ENCODE measurements around the gene HS6ST1. TPM values are rescaled to one million over a fixed set of nuclear protein-coding genes. Genes with fewer than 3 reads are reported as not detected.

Gene HS6ST1
- total and polyA plus RNA-seq, 2 donors (not counting 1 experiment from before 2014, with no cell fraction given), result 7.8 to 22.7 TPM

DNA sequence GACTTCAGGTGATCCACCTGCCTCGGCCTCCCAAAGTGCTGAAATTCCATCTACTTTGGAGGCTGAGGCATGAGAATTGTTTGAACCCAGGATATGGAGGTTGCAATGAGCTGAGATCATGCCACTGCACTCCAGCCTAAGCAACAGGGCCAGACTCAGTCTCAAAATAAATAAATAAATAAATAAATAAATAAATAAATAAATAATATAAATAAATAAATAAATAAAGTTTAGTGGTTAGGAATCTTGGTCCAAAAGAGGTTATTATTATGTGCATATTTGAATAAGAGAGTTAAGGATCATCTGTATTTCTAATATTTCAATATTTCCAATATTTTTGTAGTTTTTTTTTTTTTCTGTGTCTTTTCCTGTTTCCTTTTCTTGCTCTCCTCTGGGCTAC is 90.8 kb downstream of the HS6ST1 start:
- Histone ChIP-seq H3K4me2 (replicated peaks; ENCODE audit: low read depth, low read length, poor library complexity, severe bottlenecking) (no peak overlapping the region), H3K79me2 (ENCODE audit: control insufficient read depth, insufficient read depth, low read length) (no peaks in the 10 kb centered on the region), H3K27ac (ENCODE audit: low read length in 2 of 2) (no peak overlapping the region), H3K9me3 (ENCODE audit: control extremely low read depth in 1 of 3, control insufficient read depth in 2 of 3, insufficient read depth in 1 of 3, low read length in 2 of 3) (peaks cover 0 to 5% (median 0%) of the 10 kb centered on the region in 3 donors), H3K27me3 (replicated peaks in 1 of 4; ENCODE audit: control extremely low read depth in 1 of 4, control insufficient read depth in 3 of 4, insufficient read depth in 4 of 4, low read length in 3 of 4) (peaks cover 0 to 9% (median 3%) of the 10 kb centered on the region in 4 experiments), H3K4me1 (ENCODE audit: control insufficient read depth in 2 of 2, insufficient read depth in 2 of 2, low read length in 2 of 2) (peaks cover 4% of the 10 kb centered on the region in 2 donors), H4K20me1 (ENCODE audit: control insufficient read depth, insufficient read depth, low read length, poor library complexity, severe bottlenecking) (no peaks in the 10 kb centered on the region), H2AFZ (ENCODE audit: insufficient read depth, low read depth, low read length, poor library complexity, severe bottlenecking) (no peak overlapping the region), H3K36me3 (replicated peaks in 1 of 2; ENCODE audit: control extremely low read depth in 1 of 2, control insufficient read depth in 1 of 2, extremely low read depth in 1 of 2, insufficient read depth in 2 of 2, low read length in 1 of 2) (no peaks in the 10 kb centered on the region), H3K4me3 (ENCODE audit: control extremely low read depth in 1 of 5, extremely low read depth in 1 of 5, insufficient read depth in 1 of 5, low read depth in 2 of 5, low read length in 4 of 5) (no peak overlapping the region), H3K9ac (ENCODE audit: low read length) (no peak overlapping the region)
- Mint-ChIP-seq H3K27me3 (peaks cover 6% of the 10 kb centered on the region), H3K4me3 (no peak overlapping the region), H3K4me1 (no peaks in the 10 kb centered on the region), H3K9me3 (ENCODE audit: insufficient read depth) (no peaks in the 10 kb centered on the region), H3K27ac (no peak overlapping the region)
- ATAC-seq (ENCODE audit: low read depth) (no peak), DNase-seq (no peak)
- POLR2A ChIA-PET, result no interaction called here
- intact Hi-C loops (cut with micrococcal nuclease), result no loop called here
- no peak for TF ChIP-seq EZH2 (IDR thresholded peaks at IDR 0.05; ENCODE audit: borderline replicate concordance, insufficient read depth, low read depth, low read length, poor library complexity, severe bottlenecking)
- TF ChIP-seq, protein P1, sequence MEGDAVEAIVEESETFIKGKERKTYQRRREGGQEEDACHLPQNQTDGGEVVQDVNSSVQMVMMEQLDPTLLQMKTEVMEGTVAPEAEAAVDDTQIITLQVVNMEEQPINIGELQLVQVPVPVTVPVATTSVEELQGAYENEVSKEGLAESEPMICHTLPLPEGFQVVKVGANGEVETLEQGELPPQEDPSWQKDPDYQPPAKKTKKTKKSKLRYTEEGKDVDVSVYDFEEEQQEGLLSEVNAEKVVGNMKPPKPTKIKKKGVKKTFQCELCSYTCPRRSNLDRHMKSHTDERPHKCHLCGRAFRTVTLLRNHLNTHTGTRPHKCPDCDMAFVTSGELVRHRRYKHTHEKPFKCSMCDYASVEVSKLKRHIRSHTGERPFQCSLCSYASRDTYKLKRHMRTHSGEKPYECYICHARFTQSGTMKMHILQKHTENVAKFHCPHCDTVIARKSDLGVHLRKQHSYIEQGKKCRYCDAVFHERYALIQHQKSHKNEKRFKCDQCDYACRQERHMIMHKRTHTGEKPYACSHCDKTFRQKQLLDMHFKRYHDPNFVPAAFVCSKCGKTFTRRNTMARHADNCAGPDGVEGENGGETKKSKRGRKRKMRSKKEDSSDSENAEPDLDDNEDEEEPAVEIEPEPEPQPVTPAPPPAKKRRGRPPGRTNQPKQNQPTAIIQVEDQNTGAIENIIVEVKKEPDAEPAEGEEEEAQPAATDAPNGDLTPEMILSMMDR (IDR thresholded peaks at IDR 0.05), result no peak
- WGBS (ENCODE audit: insufficient coverage), result 89% methylated on average over 1 of the region's 1 CpG
- CTCF ChIA-PET, result no interaction called here

DNA sequence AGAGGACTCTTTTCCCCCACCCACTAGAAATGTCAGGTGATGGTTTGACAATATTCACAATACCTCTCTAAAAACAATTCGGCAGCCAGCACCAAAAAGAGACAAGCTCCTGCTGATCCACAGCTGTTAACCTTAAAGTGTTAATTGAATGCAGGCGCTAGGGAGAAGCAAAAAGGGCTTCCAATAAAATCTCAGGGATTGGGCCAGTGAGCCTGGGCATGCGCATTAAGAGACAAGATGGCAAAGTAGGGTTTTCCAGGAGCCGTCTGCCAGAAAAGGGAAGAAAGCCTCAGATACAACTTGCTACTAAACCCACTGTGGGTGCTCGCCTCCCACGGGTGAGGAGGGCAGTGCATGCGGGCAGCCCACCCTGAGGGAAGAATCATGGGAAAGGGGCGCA is 98.8 kb downstream of the HS6ST1 start:
- 95% methylated on average over 2 of the region's 8 CpGs for WGBS (ENCODE audit: insufficient coverage)
- H3K9me3 ChIP-seq (ENCODE audit: control extremely low read depth in 1 of 3, control insufficient read depth in 2 of 3, insufficient read depth in 1 of 3, low read length in 2 of 3), result no peaks in the 10 kb centered on the region
- Mint-ChIP-seq H3K27me3 (no peaks in the 10 kb centered on the region), H3K27ac (no peak overlapping the region), H3K4me1 (peaks cover 3% of the 10 kb centered on the region), H3K4me3 (no peak overlapping the region), H3K9me3 (ENCODE audit: insufficient read depth) (no peaks in the 10 kb centered on the region)
- ATAC-seq (ENCODE audit: low read depth) (no peak), DNase-seq (no peak)
- no peak overlapping the region for H3K4me2 ChIP-seq (replicated peaks; ENCODE audit: low read depth, low read length, poor library complexity, severe bottlenecking)
- H2AFZ ChIP-seq (ENCODE audit: insufficient read depth, low read depth, low read length, poor library complexity, severe bottlenecking), result no peak overlapping the region
- peaks cover 3 to 4% of the 10 kb centered on the region in 2 donors for H3K4me1 ChIP-seq (ENCODE audit: control insufficient read depth in 2 of 2, insufficient read depth in 2 of 2, low read length in 2 of 2)
- H3K36me3 ChIP-seq (replicated peaks in 1 of 2; ENCODE audit: control extremely low read depth in 1 of 2, control insufficient read depth in 1 of 2, extremely low read depth in 1 of 2, insufficient read depth in 2 of 2, low read length in 1 of 2), result no peaks in the 10 kb centered on the region
- H3K9ac ChIP-seq (ENCODE audit: low read length), result no peak overlapping the region
- ChIA-PET POLR2A (no interaction called here), CTCF (no interaction called here)
- H3K79me2 ChIP-seq (ENCODE audit: control insufficient read depth, insufficient read depth, low read length), result no peaks in the 10 kb centered on the region
- no peaks in the 10 kb centered on the region for H3K27me3 ChIP-seq (replicated peaks in 1 of 4; ENCODE audit: control extremely low read depth in 1 of 4, control insufficient read depth in 3 of 4, insufficient read depth in 4 of 4, low read length in 3 of 4)
- no peak overlapping the region for H3K4me3 ChIP-seq (ENCODE audit: control extremely low read depth in 1 of 5, extremely low read depth in 1 of 5, insufficient read depth in 1 of 5, low read depth in 2 of 5, low read length in 4 of 5)
- TF ChIP-seq EZH2 (IDR thresholded peaks at IDR 0.05; ENCODE audit: borderline replicate concordance, insufficient read depth, low read depth, low read length, poor library complexity, severe bottlenecking), result no peak
- TF ChIP-seq, protein P1 (IDR thresholded peaks at IDR 0.05), result no peak
- H4K20me1 ChIP-seq (ENCODE audit: control insufficient read depth, insufficient read depth, low read length, poor library complexity, severe bottlenecking), result no peaks in the 10 kb centered on the region
- intact Hi-C loops (cut with micrococcal nuclease), result no loop called here
- no peak overlapping the region for H3K27ac ChIP-seq (ENCODE audit: low read length in 2 of 2)

Measured in B cell (primary cell).